ENCODE data around the gene NUMB.

Gene NUMB

DNA sequence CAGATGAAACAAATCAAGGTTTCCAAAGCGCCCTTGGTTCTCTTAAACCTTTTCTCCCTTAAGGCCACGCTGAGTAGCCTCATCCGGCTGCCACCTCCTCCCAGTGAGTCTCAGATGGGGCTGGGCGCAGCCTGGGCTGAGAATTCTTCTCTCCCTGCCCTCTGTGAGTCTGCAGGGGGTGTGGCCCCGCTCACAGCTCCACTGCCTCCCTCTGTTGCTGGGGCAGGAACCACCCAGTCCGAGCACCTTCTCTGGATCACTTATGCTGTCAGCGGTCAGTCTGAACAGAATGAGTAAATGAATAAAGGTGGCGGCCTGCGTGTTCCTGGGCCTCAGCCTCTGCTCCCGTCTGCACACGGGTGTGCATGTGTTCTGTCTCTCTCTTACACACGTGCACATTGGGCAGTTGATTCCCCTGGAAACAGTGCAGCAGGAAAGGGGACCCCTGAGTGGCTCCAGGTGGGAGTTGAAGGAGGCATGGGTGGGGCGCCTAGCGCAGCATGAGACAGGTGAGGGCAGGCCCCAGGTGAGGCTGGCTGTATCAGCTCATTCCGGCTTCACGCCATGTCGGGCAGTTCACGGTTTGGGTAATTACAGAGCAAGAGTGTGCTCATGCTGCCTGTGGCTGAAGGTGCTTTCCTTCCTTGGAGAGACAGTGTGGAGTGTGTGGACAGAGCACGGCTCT is 216.7 kb downstream of the NUMB start:
- DNase-seq: no peak

DNA sequence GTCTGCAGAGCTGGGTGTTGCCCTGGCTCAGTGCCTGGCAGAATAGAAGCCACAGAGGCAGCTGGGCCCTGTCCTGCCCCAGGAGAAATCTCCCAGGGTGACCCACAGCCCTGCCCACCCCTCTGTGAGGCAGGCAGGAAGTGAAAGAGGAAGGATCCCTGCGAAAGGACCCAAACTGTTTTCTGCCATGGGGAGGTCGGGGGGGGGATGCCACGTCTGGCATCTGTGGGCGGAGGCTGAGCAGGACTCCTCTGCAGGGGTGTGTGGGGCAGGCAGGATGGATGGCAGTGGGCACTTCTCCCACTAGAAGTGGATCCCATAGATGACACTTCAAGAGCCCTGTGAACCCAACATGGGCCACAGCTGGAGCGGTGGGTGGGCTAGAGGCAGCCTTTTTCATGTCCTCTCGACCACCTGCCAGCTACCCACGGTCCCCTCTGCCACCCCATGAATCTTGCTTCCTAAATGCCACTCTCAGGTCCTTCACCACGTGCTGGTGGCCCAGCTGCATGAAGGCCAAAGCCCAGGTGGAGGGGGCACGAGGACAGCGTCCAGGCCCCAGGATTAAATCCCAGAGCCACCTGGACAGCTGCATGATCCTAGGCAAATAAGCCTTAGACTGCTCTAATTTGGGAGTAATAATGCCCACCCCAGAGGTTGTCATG is 217.4 kb downstream of the NUMB start:
- DNase-seq: no peak

DNA sequence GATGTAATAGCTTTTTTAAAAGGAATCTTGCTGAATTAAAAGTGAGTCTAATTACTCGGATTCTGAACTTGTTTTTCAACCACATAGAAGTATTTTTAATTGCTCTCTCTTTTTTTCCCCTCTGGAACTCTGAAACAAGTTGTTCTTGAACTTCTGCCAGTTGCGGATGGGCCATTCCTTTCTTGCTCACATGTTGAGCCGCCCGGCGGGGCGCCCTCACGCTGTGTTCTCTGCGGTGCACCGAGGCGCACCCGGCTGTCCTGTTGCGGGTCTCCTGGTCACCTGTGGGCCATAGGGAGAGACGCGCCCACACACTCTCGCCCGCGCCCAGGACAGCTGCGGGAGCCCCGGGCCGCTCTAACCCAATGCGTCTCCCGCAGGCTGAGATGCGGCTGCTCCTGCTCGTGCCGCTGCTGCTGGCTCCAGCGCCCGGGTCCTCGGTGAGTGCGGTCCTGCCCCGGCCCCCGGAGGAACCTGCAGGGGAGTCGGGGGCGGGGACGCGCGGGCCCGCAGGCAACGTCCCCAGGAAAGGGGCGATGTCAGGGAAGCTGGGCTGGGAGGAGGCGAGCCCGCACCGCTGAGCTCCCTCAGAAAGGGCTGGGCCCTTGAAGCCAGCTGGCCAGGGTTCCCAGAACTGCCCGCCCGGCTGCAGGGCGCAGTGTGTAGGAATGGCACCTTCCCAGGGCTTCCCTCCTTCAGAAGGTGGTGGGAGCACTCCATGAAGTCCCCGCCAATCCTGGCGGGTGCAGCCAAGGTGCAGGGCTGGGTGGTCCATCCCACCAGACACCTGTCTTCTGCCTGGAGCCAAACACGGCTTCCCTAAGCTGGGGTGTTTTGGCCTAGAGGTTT is 218.7 kb downstream of the NUMB start:
- DNase-seq: no peak

DNA sequence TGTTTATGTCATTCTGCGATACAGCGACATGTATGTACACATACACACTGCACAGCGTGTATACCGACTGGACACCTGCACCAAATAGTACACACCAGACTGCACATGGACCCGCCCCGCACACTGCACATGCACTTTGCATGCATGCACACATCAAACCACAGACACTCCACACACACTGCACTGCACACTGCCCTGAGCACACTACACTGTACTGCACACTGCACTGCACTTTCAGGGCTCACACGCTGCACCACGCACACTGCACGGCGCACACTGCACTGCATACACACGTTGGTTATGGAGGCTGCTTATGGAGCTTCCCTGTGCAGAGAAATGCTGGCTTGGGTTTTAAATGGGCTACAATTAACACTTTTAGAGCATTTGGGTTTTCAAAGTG is 219.4 kb downstream of the NUMB start:
- DNase-seq: no peak

DNA sequence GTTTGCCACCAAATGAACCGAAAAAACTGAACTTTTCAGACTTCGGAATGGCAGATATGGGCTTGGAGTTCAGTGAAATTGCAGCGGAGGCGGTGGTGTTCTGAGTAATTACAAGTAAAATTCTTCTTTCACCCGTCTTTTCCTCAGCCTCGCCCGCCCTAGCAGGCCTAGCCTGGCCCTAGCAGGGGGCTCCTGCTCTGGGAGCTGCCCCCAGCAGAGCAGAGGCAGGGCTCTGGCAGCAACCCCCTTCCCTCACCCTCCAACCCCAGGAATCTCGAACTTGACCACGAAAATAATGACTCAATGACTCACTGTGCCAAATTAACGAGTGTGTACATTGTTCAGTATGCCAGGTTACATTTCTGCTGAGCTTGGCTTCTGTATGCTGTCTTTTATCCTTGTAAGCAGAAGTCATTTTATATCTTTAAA is 219.9 kb downstream of the NUMB start:
- DNase-seq: no peak

DNA sequence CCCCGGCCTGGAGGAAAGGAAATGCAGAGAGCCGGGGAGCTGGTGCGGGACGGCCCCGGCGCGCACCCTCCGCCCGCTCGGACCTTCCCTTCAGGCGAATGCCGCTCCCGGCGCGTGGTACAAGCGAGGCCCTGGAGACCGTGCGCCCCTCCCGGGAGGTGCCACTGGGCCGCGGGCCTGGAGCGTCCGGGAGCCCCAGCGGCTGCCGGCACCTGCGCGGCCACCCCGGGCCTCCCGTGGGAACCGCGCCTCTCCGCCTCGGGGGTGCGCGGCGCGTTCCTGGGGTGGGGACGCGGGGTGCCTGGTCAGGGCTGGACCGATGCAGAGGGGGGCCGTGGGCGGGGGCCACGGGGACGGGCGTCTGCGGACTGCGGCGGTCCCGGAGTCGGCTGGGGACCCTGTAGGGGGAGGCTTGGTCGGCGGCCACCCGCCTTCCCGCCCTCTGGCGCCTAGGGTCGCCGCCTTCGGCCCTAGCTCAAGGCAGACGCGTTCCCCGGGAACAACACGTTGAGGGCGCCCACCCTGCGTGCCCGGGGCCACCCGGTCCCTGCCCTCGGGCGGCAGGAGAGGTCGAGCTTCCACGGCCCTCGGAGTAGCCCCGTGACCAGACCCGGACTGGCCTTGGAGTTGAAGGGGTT is 220.4 kb downstream of the NUMB start:
- DNase-seq: no peak

DNA sequence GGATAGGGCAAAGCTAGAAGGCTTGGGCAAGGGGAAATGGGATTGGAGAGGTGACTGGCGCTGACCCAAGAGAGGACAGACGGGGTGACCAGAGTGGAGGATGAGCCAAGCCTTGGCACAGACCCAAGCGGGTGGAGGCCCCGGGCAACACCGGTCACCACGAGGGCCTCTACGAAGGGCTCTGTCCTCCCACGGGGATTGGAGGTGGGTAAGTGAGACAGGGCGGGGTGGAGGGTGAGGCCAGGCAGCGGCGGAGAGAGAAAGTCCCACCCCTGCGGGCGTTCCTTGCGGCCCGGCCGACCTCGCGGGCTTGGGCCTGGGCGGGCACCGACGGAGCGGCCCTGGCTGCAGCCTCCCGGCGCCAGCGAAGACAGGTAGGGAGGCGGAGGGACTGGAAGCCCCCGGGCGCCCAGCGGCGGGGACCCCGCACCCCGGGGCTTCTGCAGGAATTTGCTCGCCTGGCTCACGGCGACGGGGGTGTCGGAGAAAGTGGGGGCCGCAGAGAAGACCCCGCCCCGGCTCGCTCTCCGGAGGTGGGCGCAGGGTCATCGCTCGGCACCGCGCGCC is 221.0 kb downstream of the NUMB start, which contains the start of gene PAPLN:
Gene PAPLN (plus strand): TSS at position 288 of the 567 bp plus-strand sequence. CDS start 2,273 bp downstream, outside the sequence.
- no peak for DNase-seq

DNA sequence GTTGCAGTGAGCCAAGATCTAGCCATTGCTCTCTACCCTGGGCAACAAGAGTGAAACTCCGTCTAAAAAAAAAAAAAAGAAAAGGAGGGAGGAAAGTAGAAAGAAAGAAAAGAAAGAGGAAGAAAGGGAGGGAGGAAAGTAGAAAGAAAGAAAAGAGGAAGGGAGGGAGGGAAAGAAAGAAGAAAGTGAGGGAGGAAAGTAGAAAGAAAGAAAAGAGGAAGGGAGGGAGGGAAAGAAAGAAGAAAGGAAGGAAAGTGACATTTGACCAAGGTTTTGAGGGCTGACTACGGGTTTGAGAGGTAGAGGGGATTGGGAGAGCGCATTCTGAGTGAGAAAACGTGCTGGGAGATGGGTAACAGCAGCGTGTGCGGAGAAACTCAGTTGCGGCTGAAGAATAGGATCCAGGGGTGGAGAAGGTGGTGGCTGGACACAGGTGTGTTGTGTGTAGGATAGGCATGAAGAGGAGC is 221.6 kb downstream of the NUMB start:
- DNase-seq: no peak

DNA sequence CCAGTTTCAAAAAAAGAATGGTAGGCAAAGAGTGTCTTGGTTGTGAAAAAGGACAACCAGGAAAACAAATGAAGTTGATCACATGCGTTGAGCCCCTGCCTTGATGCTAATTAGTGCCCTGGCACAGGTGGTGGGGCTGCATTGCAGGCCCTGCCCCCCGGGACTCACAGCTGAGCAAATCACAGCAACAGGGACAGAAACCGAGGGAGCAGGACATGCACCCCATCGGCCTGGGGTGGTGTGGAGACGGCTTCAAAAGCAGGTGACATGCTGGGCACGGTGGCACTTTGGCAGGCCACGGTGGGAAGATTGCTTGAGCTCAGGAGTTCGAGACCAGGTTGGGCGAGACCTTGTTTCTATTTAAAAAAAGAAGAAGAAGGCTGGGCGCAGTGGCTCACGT is 222.2 kb downstream of the NUMB start:
- no peak for DNase-seq

DNA sequence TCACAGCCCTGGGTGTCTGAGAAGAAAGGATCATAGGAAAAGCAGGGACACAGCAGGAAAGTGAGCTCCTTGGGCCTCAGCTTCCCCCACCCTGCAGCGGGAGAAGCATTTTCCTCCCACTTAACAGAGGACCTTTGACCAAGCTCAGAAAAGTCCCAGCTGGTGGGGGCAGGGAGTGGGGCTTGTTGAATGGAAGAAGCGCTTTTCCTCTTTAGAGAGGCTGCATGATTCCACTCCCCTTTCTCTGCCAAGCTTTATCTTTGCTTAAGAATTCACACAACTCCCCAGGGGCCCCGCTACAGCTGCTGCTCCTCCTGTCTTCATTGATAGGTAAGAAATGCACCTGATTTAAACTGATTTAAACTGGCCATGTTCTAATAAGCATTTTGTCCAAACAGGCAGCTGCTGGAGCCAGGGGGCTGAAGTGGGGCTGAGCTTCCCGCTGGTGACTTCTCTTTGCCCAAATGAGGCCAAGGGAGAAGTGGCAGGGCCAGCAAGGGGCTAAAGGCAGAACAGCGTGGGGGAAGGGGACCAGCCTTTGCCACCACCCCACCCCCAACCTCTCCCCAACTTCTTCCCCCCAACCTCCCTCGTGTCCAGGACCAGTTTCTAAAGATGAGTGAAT is 222.7 kb downstream of the NUMB start:
- no peak for DNase-seq

DNA sequence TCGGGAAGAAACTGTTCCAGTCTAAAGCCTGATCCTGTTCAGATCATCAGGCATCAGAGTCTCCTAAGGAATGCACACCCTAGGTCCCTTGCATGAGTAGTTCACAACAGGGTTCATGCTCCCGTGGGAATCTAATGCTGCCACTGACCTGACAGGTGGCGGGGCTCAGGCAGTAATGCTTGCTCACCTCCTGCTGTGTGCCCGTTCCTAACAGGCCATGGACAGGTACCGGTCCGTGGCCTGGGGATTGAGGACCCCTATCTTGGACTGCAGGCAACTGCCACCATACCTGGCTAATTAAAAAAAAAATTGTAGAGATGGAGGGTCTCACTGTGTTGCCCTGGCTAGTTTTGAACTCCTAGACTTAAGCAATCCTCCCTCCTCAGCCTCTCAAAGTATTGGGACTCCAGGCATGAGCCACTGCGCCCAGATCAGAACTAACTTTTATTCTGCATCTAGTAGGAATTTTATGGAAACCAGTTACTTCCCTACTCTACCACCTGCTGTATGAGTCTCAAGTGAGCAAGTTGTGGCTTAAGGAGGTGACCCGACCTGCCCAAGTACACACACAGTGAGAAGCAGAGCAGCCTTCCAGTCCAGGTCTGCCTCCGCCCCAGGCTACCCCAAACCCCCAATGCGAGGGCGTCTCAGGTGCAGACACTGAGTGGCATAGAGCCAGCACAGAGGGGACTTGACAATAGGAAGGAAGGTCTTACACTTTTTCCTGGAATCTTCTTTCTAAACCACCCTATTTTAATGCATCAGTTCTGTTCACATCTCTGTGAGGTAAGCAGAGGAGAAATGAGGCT is 223.6 kb downstream of the NUMB start:
- no peak for DNase-seq

DNA sequence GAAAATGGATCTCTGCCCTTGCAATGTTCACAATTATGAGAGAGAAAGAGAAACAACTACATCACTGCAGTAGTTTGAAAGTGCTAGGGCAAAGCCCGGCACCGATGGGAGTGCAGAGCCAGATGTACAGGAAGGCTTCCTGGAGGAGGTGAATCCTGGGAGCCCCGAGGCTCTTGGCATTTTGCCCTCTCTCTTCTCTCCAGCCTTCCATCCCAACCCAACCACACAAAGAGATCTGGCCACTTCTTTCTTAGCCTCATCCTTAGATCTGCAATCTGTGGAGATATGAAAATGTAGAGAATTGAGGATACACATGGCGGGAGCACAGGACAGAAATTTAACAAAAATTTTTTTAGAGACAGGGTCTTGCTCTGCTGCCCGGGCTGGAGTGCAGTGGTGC is 224.3 kb downstream of the NUMB start:
- DNase-seq: no peak

DNA sequence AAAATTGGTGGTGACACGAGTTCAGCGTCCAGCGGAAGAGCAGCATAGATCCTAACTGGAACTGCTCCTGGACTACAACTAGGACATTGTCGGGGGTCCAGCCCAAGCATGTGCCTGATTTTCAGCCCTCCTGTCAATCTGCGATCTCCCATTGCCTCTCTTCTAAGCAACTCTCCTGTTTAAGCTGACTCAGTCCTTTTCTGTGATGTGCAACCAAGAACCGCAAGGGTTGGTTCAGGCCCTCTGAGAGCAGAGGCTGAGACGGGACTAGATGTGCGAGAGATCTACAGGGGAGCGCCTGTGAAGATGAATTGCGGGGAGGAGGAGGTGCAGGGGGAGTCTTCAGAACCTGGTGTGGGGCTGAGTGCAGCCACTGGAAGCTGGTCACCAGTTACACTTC is 224.8 kb downstream of the NUMB start:
- no peak for DNase-seq

DNA sequence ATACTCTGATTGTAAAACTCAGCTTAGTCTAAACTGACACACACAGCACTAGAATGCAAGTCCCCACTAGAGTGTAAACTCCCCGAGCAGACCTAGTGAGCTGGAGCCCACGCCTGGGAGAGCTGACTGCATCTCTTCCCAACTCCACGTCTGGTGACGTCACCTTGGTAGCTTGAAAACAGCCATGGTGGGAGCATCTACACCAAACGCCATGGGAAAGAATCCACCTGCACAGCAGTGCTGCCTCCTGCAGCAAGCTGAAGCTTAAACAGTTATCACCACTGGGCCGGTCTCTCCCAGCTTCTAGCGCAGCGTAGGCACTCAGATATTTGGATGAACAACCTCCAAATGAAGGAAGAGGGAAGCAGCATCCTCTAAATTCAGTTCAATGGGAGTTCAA is 225.4 kb downstream of the NUMB start:
- no peak for DNase-seq

DNA sequence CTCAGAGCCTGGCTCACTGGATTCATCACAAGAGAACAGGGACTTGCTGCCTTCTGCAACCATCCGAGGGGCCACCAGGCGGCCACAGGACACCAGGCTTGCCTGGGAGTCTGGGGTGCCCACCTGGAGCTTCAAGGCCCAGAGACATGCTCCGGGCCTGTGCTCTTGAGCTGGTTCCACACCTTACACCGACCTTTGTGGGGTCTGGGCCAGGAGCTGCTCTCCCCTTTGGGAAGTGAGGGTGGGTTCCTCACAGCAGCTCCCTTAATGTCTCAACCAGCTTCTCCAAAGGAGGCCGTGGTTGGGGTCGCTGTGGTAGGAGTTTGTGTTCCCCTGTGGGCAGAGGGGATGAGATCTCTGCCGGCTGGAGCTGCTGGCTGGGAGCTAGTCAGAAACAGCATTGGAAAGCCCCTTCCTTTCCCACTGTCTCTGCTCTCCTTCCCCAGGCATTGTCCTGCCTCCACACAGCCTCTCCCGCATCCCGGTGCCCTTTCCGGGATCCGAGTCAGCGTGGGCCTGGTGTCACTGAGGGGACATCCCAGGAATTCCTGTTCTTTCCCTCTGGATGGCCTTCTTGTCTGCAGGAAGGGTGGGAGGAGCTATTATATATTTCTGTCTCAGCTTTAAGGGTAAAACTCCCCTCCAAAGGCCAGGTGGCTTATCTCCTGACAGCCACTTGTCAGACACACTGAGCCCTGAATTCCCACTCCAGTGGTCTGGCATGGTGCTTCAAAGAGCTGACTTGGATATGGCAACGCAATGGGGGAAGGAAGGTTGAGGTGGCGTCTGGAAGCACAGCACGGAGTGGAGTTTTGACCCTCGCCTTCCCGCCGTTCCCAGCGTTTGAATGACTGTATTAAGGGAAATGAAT is 226.1 kb downstream of the NUMB start:
- DNase-seq: no peak

DNA sequence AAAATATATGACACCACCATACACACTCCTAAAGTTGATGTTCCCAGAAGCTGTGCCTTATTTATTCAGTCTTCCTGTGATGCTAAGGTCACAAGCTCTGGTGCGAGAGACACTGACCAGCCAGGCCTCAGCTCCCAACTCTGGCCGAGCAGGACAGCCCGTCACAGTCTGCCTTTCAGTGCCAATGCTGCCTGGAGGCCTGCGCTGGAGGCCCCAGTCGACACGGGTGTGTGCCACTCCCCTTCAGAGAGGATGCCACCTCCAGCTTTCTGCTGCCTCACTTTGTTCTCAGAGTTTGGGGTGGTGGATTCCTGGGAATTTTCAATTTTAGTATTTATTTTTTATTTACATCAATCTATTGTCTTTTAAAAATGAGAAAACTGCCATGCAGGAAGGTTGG is 228.3 kb downstream of the NUMB start:
- no peak for DNase-seq

DNA sequence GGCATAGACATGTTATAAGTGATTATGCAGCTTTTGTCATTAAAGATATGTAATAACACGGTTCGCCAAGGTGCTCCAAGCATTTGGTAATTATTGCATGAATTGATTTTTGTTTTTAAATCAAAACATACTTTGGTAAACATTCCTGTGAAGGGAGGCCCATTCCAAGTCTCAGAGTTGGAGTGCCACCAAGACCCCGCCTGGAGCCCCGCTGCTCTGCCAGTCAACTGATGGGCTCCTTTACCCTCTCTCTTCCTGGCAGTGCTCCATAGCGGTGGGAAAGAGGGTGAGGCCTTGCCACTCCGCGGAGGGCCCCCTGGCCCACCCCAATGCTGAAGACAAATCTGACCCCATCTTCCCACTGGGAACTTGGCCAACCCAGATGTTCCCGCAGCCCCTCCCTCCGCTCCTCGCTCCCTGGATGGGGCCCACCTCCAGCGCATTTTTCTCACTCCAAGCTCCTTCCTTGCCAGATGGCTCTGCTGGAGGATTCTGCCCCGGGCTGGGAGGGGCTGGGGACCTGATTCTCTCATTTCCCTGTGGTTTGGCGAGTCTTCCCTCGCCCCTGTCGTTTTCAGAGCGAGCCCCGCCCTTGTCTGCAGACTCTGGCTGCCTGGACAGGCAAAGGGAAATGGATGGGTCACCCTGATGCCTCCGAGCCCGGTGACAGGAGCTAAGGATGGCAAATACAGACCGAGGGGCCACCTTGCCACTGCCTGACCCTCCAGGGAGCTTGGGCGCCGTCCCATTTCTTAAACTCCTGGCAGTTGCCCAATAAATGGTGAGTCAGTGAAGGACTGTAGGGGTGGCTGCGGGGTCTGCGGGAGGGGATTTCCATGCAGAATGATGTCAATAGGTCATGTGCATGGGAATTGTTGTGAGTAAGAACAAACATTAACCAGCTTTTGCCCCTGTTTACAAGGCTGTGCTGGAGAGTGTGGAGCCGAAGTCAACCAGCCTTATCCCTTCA is 230.2 kb downstream of the NUMB start:
- no peak for DNase-seq

DNA sequence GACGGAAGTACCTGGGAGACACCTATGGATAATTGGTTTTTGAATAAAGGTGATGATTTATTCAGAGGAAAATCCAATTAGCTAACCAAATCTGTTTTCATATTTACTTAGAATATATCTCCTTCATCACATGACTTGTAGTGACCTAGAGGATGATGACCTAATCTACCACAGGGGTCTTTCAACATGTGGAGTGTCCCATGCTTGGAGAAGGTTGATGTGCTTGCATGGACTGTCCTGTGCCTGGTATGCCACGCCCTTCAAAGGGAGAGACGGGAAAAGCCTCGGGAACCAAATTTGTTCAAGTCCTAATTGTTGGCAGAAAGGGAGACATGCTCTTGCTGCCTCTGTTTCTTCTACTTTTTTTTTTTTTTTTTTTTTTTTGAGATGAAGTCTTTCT is 232.8 kb downstream of the NUMB start:
- DNase-seq: no peak
